Neural crest cell (in vitro differentiated cells): Measurements from ENCODE around the gene PDHB. TPM values are rescaled to one million over a fixed set of nuclear protein-coding genes. Genes with fewer than 3 reads are reported as not detected.
A peak's percentile ranks its signal among the peaks of the same experiment; 100 is the strongest.
"Not testable (repeated sequence)": the region's sequence is repeated elsewhere in the genome, so short reads cannot be mapped to it uniquely, and the experiment has no call there.

Experiments used
- DNase-seq: peaks from one replicate; pipeline ENCODE4 v3.0.0; 2021; ENCODE audit warnings: low read depth, mixed read lengths, low spot score
- H3K27ac Mint-ChIP-seq: one replicate; pipeline ENCODE4 v1.8.0; 2021; ENCODE audit warnings: mild to moderate bottlenecking, mixed read lengths; ENCODE audit not compliant: unreplicated experiment
- H3K27me3 Mint-ChIP-seq: 2 replicates; pipeline ENCODE4 v1.8.0; 2021; ENCODE audit warnings: low read depth, mild to moderate bottlenecking, mixed read lengths
- H3K36me3 Mint-ChIP-seq: 2 replicates; pipeline ENCODE4 v1.8.0; 2021; ENCODE audit warnings: low read depth, mild to moderate bottlenecking, mixed read lengths
- H3K4me1 Mint-ChIP-seq: 2 replicates; pipeline ENCODE4 v1.8.0; 2021; ENCODE audit warnings: mixed read lengths
- H3K4me3 Mint-ChIP-seq: one replicate; pipeline ENCODE4 v1.8.0; 2021; ENCODE audit warnings: mild to moderate bottlenecking, mixed read lengths
- H3K9me3 Mint-ChIP-seq: 2 replicates; pipeline ENCODE4 v1.8.0; 2021; ENCODE audit warnings: mixed read lengths
- total RNA-seq: library from RNA; stranded (reverse); gene quantifications from 2 replicates; pipeline ENCODE4 v1.2.1, GENCODE V29; 2021
- TF ChIP-seq, protein P1 (sequence below): fragments of 200-600 bp; sonication (generic); conservative IDR thresholded peaks from 2 replicates; pipeline ENCODE4 v1.5.0; 2021; ENCODE audit warnings: antibody characterized with exemption, mild to moderate bottlenecking

PDHB gene
- total RNA-seq, 1 donor from 2014 or later = 71.4 TPM

- Mint-ChIP-seq H3K36me3 (peaks cover 7% of the 10 kb centered on the region), H3K27ac (no peak overlapping the region), H3K4me1 (peaks cover 6% of the 10 kb centered on the region), H3K4me3 (no peak overlapping the region), H3K9me3 (peaks cover 9% of the 10 kb centered on the region), H3K27me3 (no peaks in the 10 kb centered on the region)
- no peak for DNase-seq
- TF ChIP-seq, protein P1, sequence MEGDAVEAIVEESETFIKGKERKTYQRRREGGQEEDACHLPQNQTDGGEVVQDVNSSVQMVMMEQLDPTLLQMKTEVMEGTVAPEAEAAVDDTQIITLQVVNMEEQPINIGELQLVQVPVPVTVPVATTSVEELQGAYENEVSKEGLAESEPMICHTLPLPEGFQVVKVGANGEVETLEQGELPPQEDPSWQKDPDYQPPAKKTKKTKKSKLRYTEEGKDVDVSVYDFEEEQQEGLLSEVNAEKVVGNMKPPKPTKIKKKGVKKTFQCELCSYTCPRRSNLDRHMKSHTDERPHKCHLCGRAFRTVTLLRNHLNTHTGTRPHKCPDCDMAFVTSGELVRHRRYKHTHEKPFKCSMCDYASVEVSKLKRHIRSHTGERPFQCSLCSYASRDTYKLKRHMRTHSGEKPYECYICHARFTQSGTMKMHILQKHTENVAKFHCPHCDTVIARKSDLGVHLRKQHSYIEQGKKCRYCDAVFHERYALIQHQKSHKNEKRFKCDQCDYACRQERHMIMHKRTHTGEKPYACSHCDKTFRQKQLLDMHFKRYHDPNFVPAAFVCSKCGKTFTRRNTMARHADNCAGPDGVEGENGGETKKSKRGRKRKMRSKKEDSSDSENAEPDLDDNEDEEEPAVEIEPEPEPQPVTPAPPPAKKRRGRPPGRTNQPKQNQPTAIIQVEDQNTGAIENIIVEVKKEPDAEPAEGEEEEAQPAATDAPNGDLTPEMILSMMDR = no peak
These were observed 25.5 kb upstream of the PDHB start for GRCh38 chr3:58459160-58459559.

DNA sequence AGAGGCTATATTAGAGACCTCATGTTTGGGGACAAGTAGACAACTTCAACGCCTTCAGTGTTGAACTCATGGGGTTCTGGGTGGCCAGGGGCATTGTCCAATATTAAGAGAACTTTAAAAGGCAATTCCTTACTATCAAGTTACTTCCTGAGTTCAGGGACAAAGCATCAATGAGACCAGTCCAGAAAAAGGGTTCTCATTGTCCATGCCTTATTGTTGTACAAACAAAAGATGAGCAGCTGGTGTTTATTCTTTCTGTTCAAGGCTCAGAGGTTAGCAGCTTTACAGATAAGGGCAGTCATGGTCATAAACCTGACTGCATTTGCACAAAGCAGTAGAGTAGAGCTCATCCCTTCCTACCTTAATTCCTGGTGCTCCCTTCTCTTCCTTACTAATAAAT is 18.5 kb upstream of the PDHB start:
- peak overlapping the region; percentile 9 for H3K4me3 Mint-ChIP-seq
- TF ChIP-seq, protein P1 = no peak
- H3K4me1 Mint-ChIP-seq = peaks cover 6% of the 10 kb centered on the region
- no peaks in the 10 kb centered on the region for H3K27me3 Mint-ChIP-seq
- peaks cover 14% of the 10 kb centered on the region for H3K36me3 Mint-ChIP-seq
- no peak for DNase-seq
- H3K27ac Mint-ChIP-seq = no peak overlapping the region
- H3K9me3 Mint-ChIP-seq = peaks cover 24% of the 10 kb centered on the region

DNA sequence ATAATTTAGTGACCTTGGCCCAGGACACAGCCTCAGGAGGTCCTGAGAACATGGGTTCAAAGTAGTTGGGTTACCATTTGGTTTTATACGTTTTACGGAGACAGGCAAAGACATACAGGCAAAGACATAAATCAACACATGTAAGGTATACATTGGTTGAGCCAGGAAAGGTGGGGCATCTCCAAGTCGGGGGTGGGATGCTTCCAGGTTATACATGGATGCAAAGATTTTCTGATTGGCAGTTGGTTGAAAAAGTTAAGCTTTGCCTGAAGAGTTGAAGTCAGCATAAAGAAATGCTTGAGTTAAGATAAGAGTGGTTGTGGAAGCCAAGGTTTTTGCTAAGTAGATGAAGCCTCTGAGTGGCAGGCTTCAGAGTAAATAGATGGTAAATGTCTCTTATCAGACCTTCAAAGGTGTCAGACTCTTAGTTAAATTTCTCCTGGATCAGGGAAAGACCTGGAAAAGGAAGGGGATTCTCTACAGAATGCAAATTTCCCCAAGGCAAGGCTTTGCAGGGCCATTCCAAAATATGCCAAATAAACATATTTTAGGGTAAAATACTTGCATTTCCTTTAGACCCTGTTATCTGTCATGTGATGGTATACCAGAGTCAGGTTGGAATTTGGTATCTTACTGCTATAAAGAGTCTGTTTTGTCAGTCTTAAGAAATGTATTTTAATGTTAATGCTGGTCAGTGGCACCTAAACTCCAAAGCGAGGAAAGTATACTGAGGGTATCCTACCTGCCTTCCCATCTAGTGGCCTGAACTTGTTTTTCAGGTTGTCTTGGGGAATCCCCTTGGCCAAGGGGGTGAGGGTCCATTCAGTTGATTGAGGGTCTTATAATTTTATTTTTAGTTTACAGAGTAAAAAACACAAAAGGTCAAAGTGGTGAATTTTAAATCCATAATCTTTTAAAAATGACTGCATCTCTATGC is 8.2 kb upstream of the PDHB start:
- H3K4me1 Mint-ChIP-seq = no peaks in the 10 kb centered on the region
- H3K4me3 Mint-ChIP-seq = no peak overlapping the region
- H3K9me3 Mint-ChIP-seq = peaks cover 3% of the 10 kb centered on the region
- TF ChIP-seq, protein P1 = no peak
- H3K27ac Mint-ChIP-seq = no peak overlapping the region
- H3K36me3 Mint-ChIP-seq = no peaks in the 10 kb centered on the region
- peaks cover 4% of the 10 kb centered on the region for H3K27me3 Mint-ChIP-seq
- no peak for DNase-seq

GRCh38 chr3:58440996-58441355 is 7.3 kb upstream of the PDHB start:
- not testable (repeated sequence) for H3K9me3 Mint-ChIP-seq, H3K27ac Mint-ChIP-seq, H3K4me3 Mint-ChIP-seq, H3K27me3 Mint-ChIP-seq, DNase-seq, H3K4me1 Mint-ChIP-seq, H3K36me3 Mint-ChIP-seq

GRCh38 chr3:58437276-58437675 is 3.6 kb upstream of the PDHB start:
- not testable (repeated sequence) for H3K4me3 Mint-ChIP-seq, H3K27ac Mint-ChIP-seq, H3K27me3 Mint-ChIP-seq, DNase-seq, H3K36me3 Mint-ChIP-seq, H3K9me3 Mint-ChIP-seq
- peaks cover 21% of the 10 kb centered on the region for H3K4me1 Mint-ChIP-seq

DNA sequence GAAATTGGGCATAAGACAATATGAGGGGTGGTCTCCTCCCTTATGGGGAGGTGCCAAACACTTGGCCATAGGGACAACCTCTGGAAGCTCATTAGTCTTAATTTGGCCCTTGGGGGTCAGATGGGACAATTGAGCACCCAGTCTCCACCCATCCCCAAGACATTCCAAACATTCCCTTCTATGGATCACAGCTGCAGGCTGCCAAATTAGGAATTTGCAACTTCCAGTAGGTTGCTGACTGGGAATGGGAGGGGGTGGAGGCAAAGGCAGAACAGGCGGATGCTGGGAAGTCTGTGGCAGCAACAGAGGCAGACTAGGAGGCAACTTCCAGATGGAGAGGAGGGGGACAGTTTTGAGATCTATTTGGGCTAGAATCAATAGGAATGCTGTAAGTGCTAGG is 1.4 kb upstream of the PDHB start:
- Mint-ChIP-seq H3K4me3 (peak overlapping the region; percentile 72), H3K9me3 (peaks cover 3% of the 10 kb centered on the region), H3K27me3 (peaks cover 4% of the 10 kb centered on the region), H3K36me3 (peaks cover 5% of the 10 kb centered on the region), H3K4me1 (peaks cover 28% of the 10 kb centered on the region), H3K27ac (no peak overlapping the region)
- DNase-seq = no peak
- TF ChIP-seq, protein P1 = no peak
